ENCODE results near the gene CDK4. TPM values are rescaled to one million over a fixed set of nuclear protein-coding genes. Genes with fewer than 3 reads are reported as not detected.

CDK4 gene
- total and polyA plus RNA-seq, 2 of the 13 experiments (the other 11 are each of a cell fraction or from before 2014, with no cell fraction given), result 191 to 209 TPM

DNA sequence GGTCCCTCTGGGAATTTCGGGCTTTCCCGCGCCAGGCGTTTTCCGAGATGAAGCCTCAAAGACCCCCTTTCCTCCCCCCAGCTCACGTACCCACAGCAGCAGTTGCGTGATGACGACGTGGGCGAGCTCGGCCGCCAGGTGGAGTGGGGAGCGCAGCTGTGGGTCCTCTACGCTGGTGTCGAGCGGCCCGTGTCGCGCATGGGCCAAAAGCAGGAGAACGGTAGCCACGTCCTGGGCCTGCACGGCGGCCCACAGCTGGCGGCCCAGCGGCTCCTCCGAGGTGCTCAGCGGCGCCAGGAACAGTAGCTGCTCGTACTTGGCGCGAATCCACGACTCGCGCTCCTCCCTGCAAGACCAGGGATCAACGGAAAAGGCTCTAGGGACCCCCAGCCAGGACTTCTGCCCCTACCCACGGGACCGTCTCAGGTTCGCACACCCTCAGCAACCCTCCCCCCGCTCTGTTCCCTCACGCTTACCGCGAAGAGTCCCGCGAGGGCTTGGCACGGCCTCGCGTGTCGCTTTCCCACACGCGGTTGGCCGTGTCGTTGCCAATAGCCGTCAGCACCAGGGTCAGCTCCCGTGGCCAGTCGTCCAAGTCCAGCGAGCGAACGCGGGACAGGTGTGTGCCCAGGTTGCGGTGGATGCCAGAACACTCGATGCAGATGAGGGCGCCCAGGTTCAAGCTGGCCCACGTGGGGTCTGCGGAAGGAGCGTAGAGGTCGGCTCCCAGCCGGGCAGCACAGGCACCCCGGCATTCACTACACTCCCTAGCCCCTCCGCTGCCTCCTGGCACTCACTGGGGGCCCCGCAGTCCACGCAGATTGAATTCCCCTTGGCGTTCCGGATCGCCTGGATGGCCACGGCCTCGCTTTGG is 25.0 kb downstream of the CDK4 start (continued):
- TF ChIP-seq, protein P1, sequence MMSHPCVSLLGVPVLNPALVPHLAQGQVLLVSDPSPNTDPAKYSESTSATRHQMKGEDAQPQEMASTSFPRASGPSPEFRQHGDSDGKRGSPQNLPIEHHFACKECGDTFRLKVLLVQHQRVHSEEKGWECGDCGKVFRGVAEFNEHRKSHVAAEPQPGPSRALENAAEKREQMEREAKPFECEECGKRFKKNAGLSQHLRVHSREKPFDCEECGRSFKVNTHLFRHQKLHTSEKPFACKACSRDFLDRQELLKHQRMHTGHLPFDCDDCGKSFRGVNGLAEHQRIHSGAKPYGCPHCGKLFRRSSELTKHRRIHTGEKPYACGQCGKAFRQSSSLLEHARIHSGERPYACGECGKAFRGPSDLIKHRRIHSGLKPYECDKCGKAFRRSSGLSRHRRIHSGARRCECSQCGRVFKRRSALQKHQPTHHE (CRISPR knock-in tag; IDR thresholded peaks at IDR 0.05; ENCODE audit: borderline replicate concordance), result no peak
- TF ChIP-seq, protein P2, sequence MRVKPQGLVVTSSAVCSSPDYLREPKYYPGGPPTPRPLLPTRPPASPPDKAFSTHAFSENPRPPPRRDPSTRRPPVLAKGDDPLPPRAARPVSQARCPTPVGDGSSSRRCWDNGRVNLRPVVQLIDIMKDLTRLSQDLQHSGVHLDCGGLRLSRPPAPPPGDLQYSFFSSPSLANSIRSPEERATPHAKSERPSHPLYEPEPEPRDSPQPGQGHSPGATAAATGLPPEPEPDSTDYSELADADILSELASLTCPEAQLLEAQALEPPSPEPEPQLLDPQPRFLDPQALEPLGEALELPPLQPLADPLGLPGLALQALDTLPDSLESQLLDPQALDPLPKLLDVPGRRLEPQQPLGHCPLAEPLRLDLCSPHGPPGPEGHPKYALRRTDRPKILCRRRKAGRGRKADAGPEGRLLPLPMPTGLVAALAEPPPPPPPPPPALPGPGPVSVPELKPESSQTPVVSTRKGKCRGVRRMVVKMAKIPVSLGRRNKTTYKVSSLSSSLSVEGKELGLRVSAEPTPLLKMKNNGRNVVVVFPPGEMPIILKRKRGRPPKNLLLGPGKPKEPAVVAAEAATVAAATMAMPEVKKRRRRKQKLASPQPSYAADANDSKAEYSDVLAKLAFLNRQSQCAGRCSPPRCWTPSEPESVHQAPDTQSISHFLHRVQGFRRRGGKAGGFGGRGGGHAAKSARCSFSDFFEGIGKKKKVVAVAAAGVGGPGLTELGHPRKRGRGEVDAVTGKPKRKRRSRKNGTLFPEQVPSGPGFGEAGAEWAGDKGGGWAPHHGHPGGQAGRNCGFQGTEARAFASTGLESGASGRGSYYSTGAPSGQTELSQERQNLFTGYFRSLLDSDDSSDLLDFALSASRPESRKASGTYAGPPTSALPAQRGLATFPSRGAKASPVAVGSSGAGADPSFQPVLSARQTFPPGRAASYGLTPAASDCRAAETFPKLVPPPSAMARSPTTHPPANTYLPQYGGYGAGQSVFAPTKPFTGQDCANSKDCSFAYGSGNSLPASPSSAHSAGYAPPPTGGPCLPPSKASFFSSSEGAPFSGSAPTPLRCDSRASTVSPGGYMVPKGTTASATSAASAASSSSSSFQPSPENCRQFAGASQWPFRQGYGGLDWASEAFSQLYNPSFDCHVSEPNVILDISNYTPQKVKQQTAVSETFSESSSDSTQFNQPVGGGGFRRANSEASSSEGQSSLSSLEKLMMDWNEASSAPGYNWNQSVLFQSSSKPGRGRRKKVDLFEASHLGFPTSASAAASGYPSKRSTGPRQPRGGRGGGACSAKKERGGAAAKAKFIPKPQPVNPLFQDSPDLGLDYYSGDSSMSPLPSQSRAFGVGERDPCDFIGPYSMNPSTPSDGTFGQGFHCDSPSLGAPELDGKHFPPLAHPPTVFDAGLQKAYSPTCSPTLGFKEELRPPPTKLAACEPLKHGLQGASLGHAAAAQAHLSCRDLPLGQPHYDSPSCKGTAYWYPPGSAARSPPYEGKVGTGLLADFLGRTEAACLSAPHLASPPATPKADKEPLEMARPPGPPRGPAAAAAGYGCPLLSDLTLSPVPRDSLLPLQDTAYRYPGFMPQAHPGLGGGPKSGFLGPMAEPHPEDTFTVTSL (CRISPR knock-in tag; IDR thresholded peaks at IDR 0.05; ENCODE audit: borderline replicate concordance), result no peak
- TF ChIP-seq ZBTB38 (CRISPR knock-in tag; IDR thresholded peaks at IDR 0.05) (no peak), ZNF557 (CRISPR knock-in tag; IDR thresholded peaks at IDR 0.05) (no peak), CTCF (CRISPR knock-in tag; IDR thresholded peaks at IDR 0.05) (peak; percentile 12; the same call in 1 of the 2 replicates), ZNF274 (CRISPR knock-in tag; IDR thresholded peaks at IDR 0.05) (0 out of 2 replicates have a peak, but pooled peaks have one; percentile 18), ZNF660 (CRISPR knock-in tag; IDR thresholded peaks at IDR 0.05; ENCODE audit: borderline replicate concordance, low read depth) (no peak), ZC3H4 (CRISPR knock-in tag; IDR thresholded peaks at IDR 0.05; ENCODE audit: borderline replicate concordance) (no peak), TAF1 (CRISPR knock-in tag; IDR thresholded peaks at IDR 0.05) (0 out of 2 replicates have a peak, but pooled peaks have one; percentile 6), ZNF570 (CRISPR knock-in tag; IDR thresholded peaks at IDR 0.05; ENCODE audit: borderline replicate concordance) (no peak), SMARCE1 (IDR thresholded peaks at IDR 0.05; ENCODE audit: borderline replicate concordance) (no peak), ZNF547 (CRISPR knock-in tag; IDR thresholded peaks at IDR 0.05) (0 out of 2 replicates have a peak, but pooled peaks have one; percentile 44), ZKSCAN8 (CRISPR knock-in tag; IDR thresholded peaks at IDR 0.05; ENCODE audit: borderline replicate concordance) (no peak), ZNF383 (CRISPR knock-in tag; IDR thresholded peaks at IDR 0.05; ENCODE audit: borderline replicate concordance) (no peak)
- TF ChIP-seq, protein P3, sequence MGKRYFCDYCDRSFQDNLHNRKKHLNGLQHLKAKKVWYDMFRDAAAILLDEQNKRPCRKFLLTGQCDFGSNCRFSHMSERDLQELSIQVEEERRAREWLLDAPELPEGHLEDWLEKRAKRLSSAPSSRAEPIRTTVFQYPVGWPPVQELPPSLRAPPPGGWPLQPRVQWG (CRISPR knock-in tag; IDR thresholded peaks at IDR 0.05; ENCODE audit: borderline replicate concordance, low read depth), result no peak
